ENCODE data around the gene NF1.
"Not testable (repeated sequence)": the region's sequence is repeated elsewhere in the genome, so short reads cannot be mapped to it uniquely, and the experiment has no call there.

Gene NF1

GRCh38 chr17:31094600-31095235 lies at the start of gene NF1:
TSS of gene NF1 (plus strand) at chr17:31094977. CDS start at chr17:31095310, 333 bp downstream.
- DNase-seq (ENCODE audit: low spot score) = peak; percentile 95

- DNase-seq (ENCODE audit: low spot score) = not testable (repeated sequence)
These were observed 47.8 kb upstream of the NF1 start for GRCh38 chr17:31046856-31047425.

GRCh38 chr17:31048142-31048541 lies 46.6 kb upstream of the NF1 start:
- DNase-seq (ENCODE audit: low spot score) = no peak

- no peak for DNase-seq (ENCODE audit: low spot score)
These were observed 46.0 kb upstream of the NF1 start for GRCh38 chr17:31048780-31049179.

- no peak for DNase-seq (ENCODE audit: low spot score)
These were observed 43.8 kb upstream of the NF1 start for GRCh38 chr17:31050948-31051347.

- DNase-seq (ENCODE audit: low spot score) = no peak
These were observed 43.3 kb upstream of the NF1 start for GRCh38 chr17:31051506-31051905.

GRCh38 chr17:31052187-31052889 lies 42.4 kb upstream of the NF1 start:
- peak; percentile 20 for DNase-seq (ENCODE audit: low spot score)

GRCh38 chr17:31053071-31053470 lies 41.7 kb upstream of the NF1 start:
- no peak for DNase-seq (ENCODE audit: low spot score)

GRCh38 chr17:31054761-31055160 lies 40.0 kb upstream of the NF1 start:
- DNase-seq (ENCODE audit: low spot score) = no peak

GRCh38 chr17:31058976-31059375 lies 35.8 kb upstream of the NF1 start:
- no peak for DNase-seq (ENCODE audit: low spot score)

- DNase-seq (ENCODE audit: low spot score) = no peak
These were observed 33.8 kb upstream of the NF1 start for GRCh38 chr17:31060791-31061550.

GRCh38 chr17:31061678-31062077 lies 33.1 kb upstream of the NF1 start:
- DNase-seq (ENCODE audit: low spot score) = no peak

GRCh38 chr17:31062346-31062745 lies 32.4 kb upstream of the NF1 start:
- no peak for DNase-seq (ENCODE audit: low spot score)

- DNase-seq (ENCODE audit: low spot score) = no peak
These were observed 30.1 kb upstream of the NF1 start for GRCh38 chr17:31064707-31065106.

- peak; percentile 80 for DNase-seq (ENCODE audit: low spot score)
These were observed 27.0 kb upstream of the NF1 start for GRCh38 chr17:31067691-31068184.

GRCh38 chr17:31068291-31068690 lies 26.5 kb upstream of the NF1 start:
- peak; percentile 60 for DNase-seq (ENCODE audit: low spot score)

- DNase-seq (ENCODE audit: low spot score) = no peak
These were observed 22.6 kb upstream of the NF1 start for GRCh38 chr17:31072186-31072585.

- no peak for DNase-seq (ENCODE audit: low spot score)
These were observed 21.4 kb upstream of the NF1 start for GRCh38 chr17:31073411-31073810.

- no peak for DNase-seq (ENCODE audit: low spot score)
These were observed 19.8 kb upstream of the NF1 start for GRCh38 chr17:31074772-31075555.

GRCh38 chr17:31078290-31078689 lies 16.5 kb upstream of the NF1 start:
- no peak for DNase-seq (ENCODE audit: low spot score)

GRCh38 chr17:31079731-31080130 lies 15.0 kb upstream of the NF1 start:
- no peak for DNase-seq (ENCODE audit: low spot score)

- DNase-seq (ENCODE audit: low spot score) = peak; percentile 43
These were observed 9.2 kb upstream of the NF1 start for GRCh38 chr17:31085563-31085962.
